Stimulated activated CD8-positive, alpha-beta memory T cell treated with anti-CD3 and anti-CD28 coated beads, Interleukin-4, amount 100 ng/mL, for 4 hours (primary cell): ENCODE measurements around the gene KLHL42.

ENCODE experiments used
- DNase-seq, 2 donors: peaks; one replicate each; pipeline ENCODE4 v3.0.0-alpha.2; 2020; ENCODE audit warnings: low read depth in 2 of 2, low spot score in 1 of 2

KLHL42 gene

GRCh38 chr12:27779416-27779919 lies 565 bp upstream of the KLHL42 start:
- DNase-seq: no peak

- no peak for DNase-seq
Measured at GRCh38 chr12:27780612-27781408, 777 bp downstream of the KLHL42 start.

DNA sequence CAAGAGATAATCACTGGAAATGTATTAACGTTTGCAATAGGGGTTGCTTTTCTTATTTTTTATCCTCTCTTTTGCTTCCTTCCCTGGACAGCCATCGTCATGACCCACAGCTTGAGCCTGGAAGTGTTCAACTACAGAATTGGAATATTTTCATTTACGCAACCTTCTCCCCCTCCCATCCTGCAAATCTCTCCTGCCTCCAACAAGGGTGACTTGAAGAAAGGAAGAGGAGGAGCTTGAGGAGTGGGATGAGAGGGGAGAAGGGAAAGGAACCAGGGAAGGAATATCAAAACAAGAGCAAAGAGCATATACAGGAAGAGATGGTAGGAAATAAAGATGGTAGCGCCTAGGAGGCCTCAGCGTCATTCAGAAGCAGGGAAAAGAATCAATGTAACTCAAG lies 1.6 kb downstream of the KLHL42 start:
- DNase-seq: no peak

- no peak for DNase-seq
Measured at GRCh38 chr12:27782481-27782880, 2.4 kb downstream of the KLHL42 start.

DNA sequence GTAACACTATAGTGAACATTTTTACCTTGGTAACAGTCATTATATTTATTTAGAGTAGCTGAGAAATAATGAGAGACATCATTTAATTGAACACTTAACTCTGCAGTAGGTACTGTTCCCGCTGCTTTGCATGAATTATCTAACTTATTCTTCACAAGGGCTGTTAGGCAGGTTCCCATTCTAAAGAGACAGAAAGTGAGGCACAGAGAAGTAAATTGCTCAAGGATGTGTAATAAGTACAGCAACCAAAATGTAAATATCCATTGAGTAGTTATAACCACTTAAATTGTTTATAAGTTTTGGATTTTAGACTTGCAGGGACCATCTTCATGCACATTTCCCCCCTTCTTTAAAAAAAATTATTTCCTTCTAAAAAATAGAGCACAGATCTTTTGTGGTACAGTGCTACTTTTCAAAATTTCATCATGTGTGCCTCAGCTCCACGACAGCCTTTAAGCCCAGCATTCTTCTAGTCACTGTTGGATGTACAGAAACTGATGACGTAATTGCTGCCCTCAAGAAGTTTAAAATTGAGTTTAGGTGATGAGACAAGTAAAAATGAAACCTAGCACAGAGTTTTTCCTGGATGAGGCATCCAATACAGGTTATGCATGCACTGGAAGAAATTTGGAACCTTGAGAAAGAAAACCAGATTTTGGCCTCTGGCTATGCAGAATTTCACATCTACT lies 6.0 kb downstream of the KLHL42 start:
- no peak for DNase-seq

- DNase-seq: no peak
Measured at GRCh38 chr12:27787559-27787958, 7.5 kb downstream of the KLHL42 start.

DNA sequence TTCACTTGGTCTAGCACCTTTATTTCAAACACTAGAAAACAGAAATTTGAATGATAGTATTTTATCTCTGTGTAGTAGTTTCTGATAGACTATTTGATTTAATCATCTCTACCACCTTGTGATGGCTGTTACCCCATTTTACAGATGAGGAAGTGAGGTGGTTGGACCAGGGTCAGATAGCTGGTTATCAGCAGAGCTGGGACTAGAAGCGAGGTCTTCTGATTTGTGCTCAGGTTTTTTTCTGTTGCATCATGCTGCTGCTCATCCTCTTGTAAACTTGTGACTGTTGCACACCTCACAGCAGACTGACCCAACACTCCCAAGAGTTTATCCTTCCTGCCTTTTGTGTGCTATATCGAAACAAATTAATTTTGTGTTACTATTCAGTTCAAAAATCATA lies 10.1 kb downstream of the KLHL42 start:
- no peak for DNase-seq

DNA sequence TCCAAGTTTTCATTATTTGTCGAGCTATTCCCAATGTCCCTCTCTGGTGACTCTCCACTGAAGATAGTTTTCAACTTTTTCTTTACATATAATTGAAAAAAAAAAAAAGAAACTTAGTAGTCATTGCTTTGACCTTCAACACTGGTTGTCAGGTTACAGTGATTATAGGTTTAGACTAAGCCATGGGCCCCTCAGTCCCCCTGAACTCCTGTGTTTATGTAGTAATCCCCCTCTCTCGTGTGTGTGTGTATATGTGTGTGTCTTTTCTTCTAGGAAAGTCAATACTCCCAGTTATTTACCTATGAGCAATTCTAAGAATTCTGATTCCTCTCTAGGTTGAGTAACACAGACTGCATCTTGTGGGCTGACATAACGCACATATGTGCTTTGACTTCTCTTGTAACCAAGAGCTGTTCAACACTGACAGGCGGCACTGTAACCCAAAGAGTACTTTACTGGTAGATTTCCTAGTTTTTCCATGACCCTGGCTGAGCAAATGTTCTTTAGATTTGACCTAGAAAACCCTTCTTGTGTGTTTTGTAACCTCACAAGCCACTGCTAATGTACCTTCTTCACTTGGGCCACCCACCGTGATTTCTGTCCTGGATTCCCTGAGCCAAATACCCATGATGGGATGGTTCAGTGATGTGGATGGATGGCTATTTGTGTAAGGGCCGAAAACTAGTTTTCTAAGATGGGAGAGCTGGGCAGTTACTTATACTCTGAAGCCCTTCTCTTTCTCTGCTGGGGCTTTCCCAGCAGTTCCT lies 15.0 kb downstream of the KLHL42 start:
- no peak for DNase-seq

DNA sequence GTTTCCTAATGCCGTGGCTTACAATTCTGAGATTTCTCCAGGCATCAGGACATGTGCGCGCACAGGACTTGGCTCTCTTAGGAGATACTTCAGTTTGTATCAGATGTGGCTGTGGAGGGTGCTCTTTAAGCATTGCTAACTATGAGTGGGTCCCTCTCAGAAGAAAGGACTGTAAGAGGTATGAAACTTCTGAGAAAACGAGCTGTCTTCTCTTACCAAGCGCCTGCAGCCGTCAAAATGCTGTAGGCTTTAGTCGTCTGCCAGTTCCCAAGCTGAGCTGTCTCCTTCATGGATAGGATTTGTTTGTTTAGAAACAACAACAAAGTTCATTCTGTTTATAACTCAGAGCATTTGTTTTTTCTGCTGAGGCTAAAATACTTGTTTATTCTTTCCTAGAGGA lies 16.1 kb downstream of the KLHL42 start:
- DNase-seq: no peak

DNA sequence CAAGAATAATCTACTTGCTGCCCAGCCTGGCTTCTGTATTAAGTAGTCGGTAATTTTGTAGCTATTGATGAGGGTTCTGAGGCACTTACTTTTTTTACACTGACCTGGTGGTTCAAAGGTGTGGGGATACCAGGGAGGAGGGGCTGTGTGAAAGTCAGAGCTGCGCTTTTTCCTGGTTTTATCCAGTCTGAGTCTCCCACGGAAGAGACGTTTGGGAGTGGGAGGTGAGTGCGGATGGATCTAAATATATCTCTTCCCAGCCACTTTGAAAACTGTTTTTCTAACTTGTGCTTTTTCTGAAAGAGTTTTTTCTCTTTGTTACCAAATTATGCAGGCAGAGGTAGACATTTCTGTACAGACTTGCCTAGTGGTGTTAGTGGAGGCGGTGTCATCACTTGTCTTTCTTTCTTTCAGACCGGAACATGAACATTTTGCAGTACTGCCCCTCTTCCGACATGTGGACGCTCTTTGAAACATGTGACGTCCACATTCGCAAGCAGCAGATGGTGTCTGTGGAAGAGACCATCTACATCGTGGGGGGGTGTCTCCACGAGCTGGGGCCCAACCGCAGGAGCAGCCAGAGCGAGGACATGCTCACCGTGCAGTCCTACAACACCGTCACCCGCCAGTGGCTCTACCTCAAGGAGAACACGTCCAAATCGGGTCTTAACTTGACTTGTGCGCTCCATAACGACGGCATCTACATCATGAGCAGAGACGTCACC lies 17.4 kb downstream of the KLHL42 start:
- no peak for DNase-seq

DNA sequence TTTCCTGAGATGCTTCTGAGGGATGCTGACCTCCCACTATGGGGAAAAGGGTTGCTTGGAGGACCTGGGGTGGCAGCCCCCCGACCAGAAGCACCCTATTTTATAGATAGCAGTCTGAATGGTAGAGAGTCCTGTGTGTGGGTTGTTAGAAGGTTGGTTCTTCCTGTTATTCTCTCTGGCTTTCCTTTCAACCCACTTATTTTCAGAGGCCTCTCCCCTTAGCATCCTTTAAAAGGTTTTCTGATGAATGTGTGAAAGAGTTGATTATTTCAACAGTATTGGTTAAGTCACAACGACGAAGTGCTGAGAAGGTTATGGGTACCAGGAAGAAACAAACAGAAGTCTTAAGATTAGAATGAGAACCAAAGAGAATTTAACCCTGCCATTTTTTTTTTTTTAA lies 20.8 kb downstream of the KLHL42 start:
- no peak for DNase-seq

GRCh38 chr12:27801630-27802029 lies 21.6 kb downstream of the KLHL42 start:
- DNase-seq: no peak

GRCh38 chr12:27802511-27802910 lies 22.5 kb downstream of the KLHL42 start:
- no peak for DNase-seq

GRCh38 chr12:27802936-27803335 lies 22.9 kb downstream of the KLHL42 start:
- no peak for DNase-seq

- no peak for DNase-seq
Measured at GRCh38 chr12:27805238-27805637, 25.2 kb downstream of the KLHL42 start.

DNA sequence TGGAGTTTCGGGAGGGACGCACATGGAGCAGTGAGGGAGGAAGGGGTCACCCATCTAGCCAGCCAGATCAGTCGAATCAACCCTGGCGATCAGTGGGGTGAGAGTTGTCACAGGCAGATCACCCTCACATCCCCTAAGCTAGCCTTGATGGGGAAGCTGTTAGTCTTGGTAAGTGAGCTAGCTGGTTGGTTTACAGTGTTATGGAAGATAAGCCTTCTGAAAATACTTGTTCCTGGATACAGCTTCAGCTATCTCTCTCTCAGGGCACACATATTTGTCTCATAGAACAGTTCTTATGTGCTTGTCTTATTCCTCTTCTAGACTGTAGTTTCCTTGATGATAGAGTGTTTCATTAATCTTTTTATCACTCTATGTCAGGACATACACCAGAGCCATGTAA lies 26.2 kb downstream of the KLHL42 start:
- no peak for DNase-seq

DNA sequence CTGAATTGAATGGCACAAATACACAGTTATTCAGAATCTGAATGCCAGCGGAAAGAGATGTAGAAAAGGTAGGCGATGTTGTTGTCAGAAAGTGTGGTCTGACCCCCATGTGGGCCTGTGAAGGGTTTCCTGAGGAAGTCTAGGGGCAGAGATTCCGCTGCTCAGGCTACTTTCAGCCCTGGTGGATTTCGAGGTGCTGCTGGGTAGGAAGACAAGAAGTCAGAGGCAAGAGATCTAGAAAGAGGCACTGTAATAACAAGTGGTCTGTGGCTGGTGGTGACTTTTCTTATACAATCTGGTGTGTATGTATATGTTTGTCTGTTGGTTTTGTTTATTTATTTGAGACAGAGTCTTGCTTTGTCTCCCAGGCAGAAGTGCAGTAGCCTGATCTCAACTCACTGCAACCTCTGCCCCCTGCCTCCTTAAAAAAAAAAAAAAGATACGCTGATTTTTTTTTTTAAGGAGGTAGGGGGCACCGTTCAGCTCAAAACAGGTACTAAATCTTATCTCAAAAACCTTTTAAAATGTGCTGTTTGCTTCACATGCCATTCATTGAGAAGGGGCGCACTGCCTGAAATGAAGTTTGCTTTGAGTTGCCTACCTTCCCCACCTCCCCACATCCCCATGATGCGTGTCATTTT lies 27.1 kb downstream of the KLHL42 start:
- DNase-seq: no peak

DNA sequence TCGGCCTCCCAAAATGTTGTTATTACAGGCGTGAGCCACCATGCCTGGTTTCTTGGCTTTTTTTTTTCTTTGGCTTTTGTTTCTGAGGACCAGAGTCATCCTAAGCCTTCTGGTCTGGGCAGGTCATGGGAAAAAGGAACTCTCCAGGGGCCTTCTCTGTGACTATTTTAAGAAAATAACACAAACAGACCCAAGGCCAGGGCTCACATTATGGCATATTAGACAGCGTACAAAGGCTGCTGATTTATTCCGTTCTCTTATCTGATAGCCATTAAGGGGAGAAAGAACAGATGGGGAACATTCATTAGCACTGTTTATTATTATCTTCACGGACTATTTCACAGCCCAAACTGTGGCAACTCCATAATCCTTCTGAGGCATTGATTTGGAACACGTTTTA lies 28.8 kb downstream of the KLHL42 start:
- no peak for DNase-seq

DNA sequence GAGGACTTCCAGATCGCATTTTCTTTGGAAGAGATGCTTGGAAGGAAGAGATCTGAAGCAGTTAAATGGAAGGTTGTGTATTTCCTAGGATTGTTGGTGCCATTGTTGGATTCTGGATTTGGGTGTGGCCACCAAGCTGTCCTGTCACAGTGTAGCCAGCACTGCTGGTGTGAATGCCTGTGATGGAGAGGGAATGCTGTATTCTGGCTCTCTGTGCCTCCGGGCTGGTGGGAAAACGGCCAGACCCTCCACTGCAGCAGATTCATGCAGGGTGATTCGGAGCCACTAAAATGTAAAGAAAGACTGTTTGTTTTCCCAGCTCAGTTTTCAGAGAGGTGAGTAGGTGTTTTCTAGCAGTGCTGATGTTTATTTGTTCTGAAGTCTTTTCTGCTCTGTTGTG lies 30.7 kb downstream of the KLHL42 start:
- no peak for DNase-seq

GRCh38 chr12:27812502-27812901 lies 32.5 kb downstream of the KLHL42 start:
- no peak for DNase-seq

DNA sequence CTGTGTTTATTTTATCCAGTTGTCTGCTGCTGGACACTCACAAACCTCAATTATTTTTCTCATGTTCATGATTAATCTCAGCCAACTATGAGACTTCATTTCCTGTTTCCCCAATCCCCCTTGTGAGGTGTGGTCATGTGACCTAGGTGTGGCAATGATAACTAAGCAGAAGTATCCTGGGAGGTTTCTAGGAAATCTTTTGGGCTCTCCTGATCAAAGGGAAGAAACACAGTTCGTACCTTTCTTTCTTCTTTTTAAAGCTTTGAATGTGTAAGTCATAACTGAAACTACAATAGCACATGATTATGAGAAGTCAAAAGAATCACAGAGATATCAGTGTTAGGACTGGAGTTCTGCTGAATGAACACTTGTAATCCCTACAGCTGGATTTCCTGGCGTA lies 34.4 kb downstream of the KLHL42 start:
- no peak for DNase-seq
